K562 (cell line): Measurements from ENCODE around the gene ANKS1B. TPM values are rescaled to one million over a fixed set of nuclear protein-coding genes. Genes with fewer than 3 reads are reported as not detected.

Experiments
- ATAC-seq: fragments of 200-7000 bp; cut with Tn5 transposase; 3 replicates; pipeline ENCODE4 v1.9.1; 2020; ENCODE audit warnings: moderate library complexity
- BruUV-seq: library from RNA; stranded (reverse); fragments of 400-500 nt; replicated peaks from 2 replicates; lab custom pipeline; 2021; lab: Mats Ljungman, UMichigan
- CTCF ChIA-PET: fragments of 300-600 bp; formaldehyde crosslinking; extraction: SDS; loops from one replicate; lab custom pipeline; 2021; ENCODE audit warnings: low intra/inter-chr PET ratio; lab: Yijun Ruan, JAX
- POLR2A ChIA-PET: fragments of 300-600, 350-650 bp; sonication (Branson Sonifier 250); formaldehyde crosslinking; extraction: SDS; loops from one replicate; lab custom pipeline; 2021; ENCODE audit warnings: antibody characterized with exemption, inconsistent platforms; lab: Yijun Ruan, JAX
- DNase-seq, 4 experiments: peaks; one replicate each; pipeline versions ENCODE4 v3.0.0 to v3.0.0-alpha.2; 2011 to 2018; ENCODE audit warnings: low spot score in 3 of 4, mixed read lengths in 3 of 4; ENCODE audit errors: extremely low read depth in 1 of 4
- FAIRE-seq: peaks from 2 replicates; lab custom pipeline; 2011; peaks lifted over from hg19 to GRCh38; lab: Jason Lieb, UNC
- H2AFZ ChIP-seq: 2 replicates; pipeline ENCODE4 v1.6.0; 2011; ENCODE audit warnings: low read depth, low read length, control low read depth, inconsistent platforms
- H3K27ac ChIP-seq: fragments of 200-600 bp; 3 replicates; pipeline ENCODE4 v1.8.0; 2011; ENCODE audit warnings: low read depth, mild to moderate bottlenecking, control low read depth, inconsistent platforms, low read length, moderate library complexity, mixed read lengths; ENCODE audit errors: extremely low read depth
- H3K27me3 ChIP-seq, 2 experiments: fragments of 300-600 bp in 1 of 2; 2 replicates in 1 of 2; 3 replicates in 1 of 2; pipeline versions ENCODE4 v1.6.0 to v1.8.0; 2011; ENCODE audit warnings: inconsistent platforms in 2 of 2, low read length in 2 of 2, mild to moderate bottlenecking in 1 of 2, mixed read lengths in 1 of 2, moderate library complexity in 1 of 2; ENCODE audit not compliant: control insufficient read depth in 2 of 2, insufficient read depth in 2 of 2
- H3K36me3 ChIP-seq: fragments of 300-600 bp; 3 replicates; pipeline ENCODE4 v1.8.0; 2011; ENCODE audit warnings: mild to moderate bottlenecking, low read length, inconsistent platforms; ENCODE audit not compliant: control insufficient read depth, insufficient read depth
- H3K4me1 ChIP-seq, 2 experiments: fragments of 200-600 bp in 1 of 2; replicated peaks in 1 of 2; 2 replicates in 1 of 2; 3 replicates in 1 of 2; pipeline versions ENCODE4 v1.5.1 to v1.8.0; 2011; ENCODE audit warnings: inconsistent platforms in 2 of 2, low read length in 2 of 2, mild to moderate bottlenecking in 1 of 2, mixed read lengths in 1 of 2, moderate library complexity in 1 of 2; ENCODE audit not compliant: control insufficient read depth in 2 of 2, insufficient read depth in 2 of 2
- H3K4me2 ChIP-seq: 2 replicates; pipeline ENCODE4 v1.6.1; 2011; ENCODE audit warnings: low read length, control low read depth, inconsistent platforms, mixed read lengths; ENCODE audit not compliant: insufficient read depth
- H3K4me3 ChIP-seq: fragments of 200-600 bp; sonication (generic), shearing (Covaris generic); 2 replicates; pipeline ENCODE4 v1.5.1; 2016; ENCODE audit warnings: control low read depth, inconsistent platforms
- H3K79me2 ChIP-seq: fragments of 200-600 bp; 3 replicates; pipeline ENCODE4 v1.8.0; 2011; ENCODE audit warnings: low read length, inconsistent platforms; ENCODE audit not compliant: control insufficient read depth, insufficient read depth
- H3K9ac ChIP-seq, 2 experiments: 2 replicates each; pipeline versions ENCODE4 v1.6.0 to v1.6.1; 2011; ENCODE audit warnings: low read depth in 2 of 2, low read length in 2 of 2, control low read depth in 1 of 2, inconsistent platforms in 1 of 2, mild to moderate bottlenecking in 1 of 2, mixed read lengths in 1 of 2; ENCODE audit not compliant: insufficient read depth in 1 of 2
- H3K9me1 ChIP-seq: one replicate; pipeline ENCODE4 v1.6.0; 2011; ENCODE audit warnings: inconsistent platforms, mild to moderate bottlenecking, low read length, moderate library complexity; ENCODE audit not compliant: control insufficient read depth, insufficient read depth
- H3K9me3 ChIP-seq: replicated peaks from 2 replicates; pipeline ENCODE4 v1.5.1; 2011; ENCODE audit warnings: low read depth, low read length, inconsistent platforms; ENCODE audit not compliant: control insufficient read depth, insufficient read depth
- H4K20me1 ChIP-seq: replicated peaks from 2 replicates; pipeline ENCODE4 v1.6.1; 2011; ENCODE audit warnings: low read length, inconsistent platforms, mixed read lengths; ENCODE audit not compliant: control insufficient read depth, insufficient read depth
- ASH1L ChIP-seq: fragments of 450-650 bp; IDR thresholded peaks from 2 replicates; pipeline ENCODE4 v1.6.1; 2018; ENCODE audit warnings: borderline replicate concordance, mild to moderate bottlenecking, low read depth; ENCODE audit not compliant: partially characterized antibody
- CC2D1A ChIP-seq: fragments of 450-650 bp; IDR thresholded peaks from 2 replicates; pipeline ENCODE4 v1.6.1; 2017; ENCODE audit warnings: mild to moderate bottlenecking
- GATAD2A ChIP-seq: fragments of 450-650 bp; IDR thresholded peaks from 2 replicates; pipeline ENCODE4 v1.6.1; 2017
- HDAC6 ChIP-seq: IDR thresholded peaks from 2 replicates; pipeline ENCODE4 v1.6.1; 2012; ENCODE audit warnings: low read depth, mild to moderate bottlenecking, control low read depth, inconsistent platforms, low read length, moderate library complexity
- KDM4B ChIP-seq, 2 experiments: fragments of 450-650 bp in 1 of 2; sonication (generic) in 1 of 2; IDR thresholded peaks; 2 replicates each; pipeline ENCODE4 v1.6.1; 2016 to 2017; ENCODE audit warnings: borderline replicate concordance in 2 of 2, antibody characterized with exemption in 1 of 2, low read depth in 1 of 2, mild to moderate bottlenecking in 1 of 2
- KDM5B ChIP-seq: fragments of 200-600 bp; sonication (generic); IDR thresholded peaks from 2 replicates; pipeline ENCODE4 v1.6.1; 2012; ENCODE audit warnings: low read depth, mild to moderate bottlenecking, moderate library complexity, low read length, control low read depth, inconsistent platforms; ENCODE audit not compliant: insufficient replicate concordance
- MBD1 ChIP-seq: fragments of 250-450 bp; sonication (Bioruptor Pico); IDR thresholded peaks from 2 replicates; pipeline ENCODE4 v1.8.0; 2022; ENCODE audit warnings: inconsistent platforms
- NFE2 ChIP-seq: IDR thresholded peaks from 2 replicates; pipeline ENCODE4 v1.6.1; 2014; ENCODE audit warnings: antibody characterized with exemption, low read depth
- RBM15 ChIP-seq: fragments of 200-400 bp; formaldehyde crosslinking; IDR thresholded peaks from 2 replicates; pipeline ENCODE4 v1.6.1; 2018; ENCODE audit warnings: mild to moderate bottlenecking, low read length, moderate library complexity; ENCODE audit not compliant: insufficient read depth
- SAFB ChIP-seq: fragments of 200-400 bp; formaldehyde crosslinking; IDR thresholded peaks from 2 replicates; pipeline ENCODE4 v1.6.1; 2017; ENCODE audit warnings: low read depth, low read length, borderline replicate concordance
- SMARCB1 ChIP-seq: IDR thresholded peaks from 2 replicates; pipeline ENCODE4 v1.6.1; 2011; ENCODE audit warnings: improper control_type of control experiment, low read depth; ENCODE audit not compliant: insufficient read length
- TCFL5 ChIP-seq: fragments of 250-450 bp; sonication (Bioruptor Pico); conservative IDR thresholded peaks from 2 replicates; pipeline ENCODE4 v1.6.1; 2021; ENCODE audit warnings: mild to moderate bottlenecking, moderate library complexity, matching md5 sums
- TRIM28 ChIP-seq: fragments of 450-650 bp; IDR thresholded peaks from 2 replicates; pipeline ENCODE4 v1.6.1; 2017
- ZNF184 ChIP-seq: sonication (generic); formaldehyde crosslinking; IDR thresholded peaks from 2 replicates; pipeline ENCODE4 v1.5.0; 2020; ENCODE audit warnings: missing genetic modification reagents
- ZNF398 ChIP-seq: fragments of 250-450 bp; sonication (Bioruptor Pico); IDR thresholded peaks from 2 replicates; pipeline ENCODE4 v1.8.0; 2021; ENCODE audit warnings: moderate library complexity, mild to moderate bottlenecking, inconsistent platforms
- ZNF561 ChIP-seq: fragments of 450-650 bp; formaldehyde crosslinking; conservative IDR thresholded peaks from 2 replicates; pipeline ENCODE4 v1.4.0; 2020; ENCODE audit warnings: mild to moderate bottlenecking, moderate library complexity
- WGBS: fragments of 100-300 bp; shearing (Covaris generic); methylation state at CpG from one replicate; pipeline ENCODE4 v1.1.6; 2016; ENCODE audit warnings: low coverage, mixed read lengths; ENCODE audit not compliant: insufficient coverage; ENCODE audit errors: missing lambda C conversion rate; 5-methylcytosine and 5-hydroxymethylcytosine counted together
- in situ Hi-C: fragments of 300-500 bp; cut with MboI; formaldehyde crosslinking; loops from 4 replicates; pipeline ENCODE4 v1.15.0; 2018; ENCODE audit warnings: inconsistent platforms, mixed read lengths
- intact Hi-C: fragments of 100-400 bp; cut with micrococcal nuclease; formaldehyde crosslinking; loops from 2 replicates; pipeline ENCODE4 v1.14.2; 2022
- polyA plus RNA-seq, 8 experiments: library from polyadenylated mRNA; depleted of rRNA in 4 of 8; stranded (reverse) in 5 of 8; unstranded in 3 of 8; fragments of >200 nt; fragmentation: Nextera tagmentation in 2 of 8; fragmentation: Illumina TruSeq in 1 of 8; extraction: Ambion mirVana in 2 of 8; extraction: Trizol in 1 of 8; gene quantifications; 2 replicates each; pipeline versions ENCODE4 v1.2.1 to v1.2.3, GENCODE V29; 2011 to 2014; ENCODE audit warnings: inconsistent platforms in 1 of 8, missing spikeins in 1 of 8
- total RNA-seq, 7 experiments: library from RNA; depleted of rRNA in 6 of 7; stranded (reverse); fragments of >200 nt in 6 of 7; fragmentation: Illumina TruSeq in 2 of 7; extraction: Trizol in 2 of 7; gene quantifications; 2 replicates each; pipeline versions ENCODE4 v1.2.1 to v1.2.3, GENCODE V29; 2011 to 2021; ENCODE audit warnings: low replicate concordance in 1 of 7
- TF ChIP-seq, protein P1 (sequence below): fragments of 250-450 bp; sonication (Bioruptor Pico); IDR thresholded peaks from 2 replicates; pipeline ENCODE4 v1.5.0; 2021; ENCODE audit warnings: mild to moderate bottlenecking, borderline replicate concordance

The ANKS1B gene
- total and polyA plus RNA-seq, 9 of the 15 experiments (the other 6 are each of a cell fraction or from before 2014, with no cell fraction given) = 0.04 to 0.47 (median 0.28) TPM; not detected in 4

GRCh38 chr12:99135376-99135775, 849.4 kb downstream of the ANKS1B start:
- Histone ChIP-seq H3K27ac (no peak overlapping the region), H3K4me3 (no peak overlapping the region), H2AFZ (no peak overlapping the region), H3K27me3 (no peaks in the 10 kb centered on the region), H3K9me3 (no peaks in the 10 kb centered on the region), H3K4me1 (no peaks in the 10 kb centered on the region), H3K36me3 (no peaks in the 10 kb centered on the region), H3K4me2 (no peak overlapping the region), H3K9me1 (no peaks in the 10 kb centered on the region), H3K79me2 (no peaks in the 10 kb centered on the region), H4K20me1 (no peaks in the 10 kb centered on the region), H3K9ac (no peak overlapping the region)
- intact Hi-C loops = no loop called here
- no peak for FAIRE-seq
- ChIA-PET POLR2A (no interaction called here), CTCF (no interaction called here)
- in situ Hi-C loops = no loop called here
- ATAC-seq = no peak
- no TSS peak for BruUV-seq
- WGBS = 4% methylated on average over 4 of the region's 4 CpGs
- DNase-seq = no peak
- TF ChIP-seq, protein P1, sequence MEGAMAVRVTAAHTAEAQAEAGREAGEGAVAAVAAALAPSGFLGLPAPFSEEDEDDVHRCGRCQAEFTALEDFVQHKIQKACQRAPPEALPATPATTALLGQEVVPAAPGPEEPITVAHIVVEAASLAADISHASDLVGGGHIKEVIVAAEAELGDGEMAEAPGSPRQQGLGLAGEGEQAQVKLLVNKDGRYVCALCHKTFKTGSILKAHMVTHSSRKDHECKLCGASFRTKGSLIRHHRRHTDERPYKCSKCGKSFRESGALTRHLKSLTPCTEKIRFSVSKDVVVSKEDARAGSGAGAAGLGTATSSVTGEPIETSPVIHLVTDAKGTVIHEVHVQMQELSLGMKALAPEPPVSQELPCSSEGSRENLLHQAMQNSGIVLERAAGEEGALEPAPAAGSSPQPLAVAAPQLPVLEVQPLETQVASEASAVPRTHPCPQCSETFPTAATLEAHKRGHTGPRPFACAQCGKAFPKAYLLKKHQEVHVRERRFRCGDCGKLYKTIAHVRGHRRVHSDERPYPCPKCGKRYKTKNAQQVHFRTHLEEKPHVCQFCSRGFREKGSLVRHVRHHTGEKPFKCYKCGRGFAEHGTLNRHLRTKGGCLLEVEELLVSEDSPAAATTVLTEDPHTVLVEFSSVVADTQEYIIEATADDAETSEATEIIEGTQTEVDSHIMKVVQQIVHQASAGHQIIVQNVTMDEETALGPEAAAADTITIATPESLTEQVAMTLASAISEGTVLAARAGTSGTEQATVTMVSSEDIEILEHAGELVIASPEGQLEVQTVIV (CRISPR knock-in tag) = no peak
- no peak for TF ChIP-seq NFE2
- no peak for TF ChIP-seq RBM15
- TF ChIP-seq ASH1L = no peak
- no peak for TF ChIP-seq ZNF398 (CRISPR knock-in tag)
- no peak for TF ChIP-seq ZNF561
- no peak for TF ChIP-seq TCFL5 (CRISPR knock-in tag)
- no peak for TF ChIP-seq SAFB
- TF ChIP-seq TRIM28 = no peak
- no peak for TF ChIP-seq CC2D1A
- TF ChIP-seq SMARCB1 = no peak
- no peak for TF ChIP-seq HDAC6
- no peak for TF ChIP-seq KDM4B (IDR thresholded peaks at IDR 0.05; ENCODE audit: borderline replicate concordance in 2 of 2, low read depth in 1 of 2)
- TF ChIP-seq GATAD2A = no peak
- no peak for TF ChIP-seq KDM5B
- TF ChIP-seq MBD1 (CRISPR knock-in tag) = no peak
- no peak for TF ChIP-seq ZNF184 (CRISPR knock-in tag)
